Choroid plexus epithelial cell (primary cell): Measurements from ENCODE around the gene ATN1.
A peak's percentile ranks its signal among the peaks of the same experiment; 100 is the strongest.

ENCODE experiments used
- DNase-seq: peaks from one replicate; pipeline ENCODE4 v3.0.0-alpha.2; 2010; ENCODE audit warnings: low read depth
- H3K4me3 ChIP-seq: 2 replicates; pipeline ENCODE4 v1.5.1; 2011; ENCODE audit warnings: low read depth, mild to moderate bottlenecking, control low read depth, low read length, moderate library complexity
- CTCF ChIP-seq: conservative IDR thresholded peaks from 2 replicates; pipeline ENCODE4 v1.5.1; 2011; ENCODE audit warnings: low read depth, mild to moderate bottlenecking, control low read depth, inconsistent platforms, low read length, moderate library complexity

Gene ATN1

GRCh38 chr12:6929466-6930452 lies 2.0 kb downstream of the ATN1 start:
- H3K4me3 ChIP-seq = peak overlapping the region; percentile 79
- no peak for DNase-seq
- TF ChIP-seq CTCF = no peak

GRCh38 chr12:6932766-6933165 lies 5.0 kb downstream of the ATN1 start:
- DNase-seq = no peak
- TF ChIP-seq CTCF = no peak
- no peak overlapping the region for H3K4me3 ChIP-seq

- no peak for TF ChIP-seq CTCF
- no peak overlapping the region for H3K4me3 ChIP-seq
- DNase-seq = peak; percentile 79
These were observed 6.4 kb downstream of the ATN1 start for GRCh38 chr12:6934110-6934509.

GRCh38 chr12:6935371-6936193 lies 7.8 kb downstream of the ATN1 start:
- H3K4me3 ChIP-seq = no peak overlapping the region
- peak; percentile 36 for DNase-seq
- TF ChIP-seq CTCF = no peak

- no peak for DNase-seq
- H3K4me3 ChIP-seq = no peak overlapping the region
- TF ChIP-seq CTCF = no peak
These were observed 8.5 kb downstream of the ATN1 start for GRCh38 chr12:6936194-6936635.

- H3K4me3 ChIP-seq = peak overlapping the region; percentile 74
- no peak for DNase-seq
These were observed 9.1 kb downstream of the ATN1 start for GRCh38 chr12:6936636-6937480.

More at GRCh38 chr12:6936636-6937480, 9.1 kb downstream of the ATN1 start:
- TF ChIP-seq CTCF = no peak
